Measurements from ENCODE around the gene APBA3. TPM values are rescaled to one million over a fixed set of nuclear protein-coding genes. Genes with fewer than 3 reads are reported as not detected.

The APBA3 gene
- total RNA-seq, 2 experiments from 2014 or later, result 45.8 to 50.0 TPM

- Histone ChIP-seq H3K4me3 (ENCODE audit: low read length) (no peak overlapping the region), H3K36me3 (ENCODE audit: insufficient read depth, low read length) (peaks cover 14% of the 10 kb centered on the region), H3K27me3 (ENCODE audit: control insufficient read depth in 1 of 2, insufficient read depth in 2 of 2, low read length in 2 of 2) (no peaks in the 10 kb centered on the region), H3K9me3 (ENCODE audit: control insufficient read depth in 1 of 2, insufficient read depth in 1 of 2, low read length in 2 of 2) (peaks cover 0 to under 1% of the 10 kb centered on the region in 2 experiments), H3K27ac (ENCODE audit: low read depth in 1 of 2, low read length in 2 of 2) (no peak overlapping the region), H3K4me1 (ENCODE audit: insufficient read depth, low read length) (peaks cover under 1% of the 10 kb centered on the region)
- Mint-ChIP-seq H3K27me3 (no peaks in the 10 kb centered on the region), H3K4me1 (ENCODE audit: low read depth) (no peaks in the 10 kb centered on the region), H3K27ac (no peak overlapping the region), H3K36me3 (ENCODE audit: low read depth) (peaks cover 12% of the 10 kb centered on the region), H3K4me3 (no peak overlapping the region), H3K9me3 (no peaks in the 10 kb centered on the region)
- ChIA-PET CTCF (no interaction called here), POLR2A (no interaction called here)
- TF ChIP-seq CTCF (IDR thresholded peaks at IDR 0.05), result no peak
- intact Hi-C loops (cut with DNase I, micrococcal nuclease), result no loop called here
- DNase-seq (no peak), ATAC-seq (ENCODE audit: poor library complexity) (no peak)
Observed at GRCh38 chr19:3745363-3746045, 16.0 kb downstream of the APBA3 start.

- POLR2A ChIA-PET, result no interaction called here
- no peaks in the 10 kb centered on the region for H3K9me3 ChIP-seq (ENCODE audit: control insufficient read depth in 1 of 2, insufficient read depth in 1 of 2, low read length in 2 of 2)
- no peaks in the 10 kb centered on the region for H3K36me3 ChIP-seq (ENCODE audit: insufficient read depth, low read length)
- H3K27ac ChIP-seq (ENCODE audit: low read depth in 1 of 2, low read length in 2 of 2), result no peak overlapping the region
- peaks cover 14% of the 10 kb centered on the region for H3K4me1 Mint-ChIP-seq (ENCODE audit: low read depth)
- no peak overlapping the region for H3K4me3 ChIP-seq (ENCODE audit: low read length)
- H3K4me1 ChIP-seq (ENCODE audit: insufficient read depth, low read length), result peaks cover 20% of the 10 kb centered on the region
- no peaks in the 10 kb centered on the region for H3K9me3 Mint-ChIP-seq
- no peak for ATAC-seq (ENCODE audit: poor library complexity)
- TF ChIP-seq CTCF (IDR thresholded peaks at IDR 0.05), result no peak
- no peak overlapping the region for H3K27ac Mint-ChIP-seq
- no peak for DNase-seq
- H3K4me3 Mint-ChIP-seq, result no peak overlapping the region
- intact Hi-C loops (cut with DNase I, micrococcal nuclease), result no loop called here
- CTCF ChIA-PET, result no interaction called here
- no peaks in the 10 kb centered on the region for H3K27me3 ChIP-seq (ENCODE audit: control insufficient read depth in 1 of 2, insufficient read depth in 2 of 2, low read length in 2 of 2)
- no peaks in the 10 kb centered on the region for H3K36me3 Mint-ChIP-seq (ENCODE audit: low read depth)
- no peaks in the 10 kb centered on the region for H3K27me3 Mint-ChIP-seq
Observed at GRCh38 chr19:3743486-3743885, 18.0 kb downstream of the APBA3 start.

GRCh38 chr19:3740431-3740830 is 21.1 kb downstream of the APBA3 start:
- Mint-ChIP-seq H3K4me1 (ENCODE audit: low read depth) (peaks cover 20% of the 10 kb centered on the region), H3K27me3 (no peaks in the 10 kb centered on the region), H3K9me3 (no peaks in the 10 kb centered on the region), H3K36me3 (ENCODE audit: low read depth) (peaks cover 17% of the 10 kb centered on the region), H3K27ac (no peak overlapping the region), H3K4me3 (no peak overlapping the region)
- H3K27me3 ChIP-seq (ENCODE audit: control insufficient read depth in 1 of 2, insufficient read depth in 2 of 2, low read length in 2 of 2), result no peaks in the 10 kb centered on the region
- H3K4me3 ChIP-seq (ENCODE audit: low read length), result no peak overlapping the region
- DNase-seq (no peak), ATAC-seq (ENCODE audit: poor library complexity) (no peak)
- H3K4me1 ChIP-seq (ENCODE audit: insufficient read depth, low read length), result peaks cover 24% of the 10 kb centered on the region
- intact Hi-C loops (cut with DNase I, micrococcal nuclease), result no loop called here
- CTCF ChIA-PET, result no interaction called here
- no peaks in the 10 kb centered on the region for H3K9me3 ChIP-seq (ENCODE audit: control insufficient read depth in 1 of 2, insufficient read depth in 1 of 2, low read length in 2 of 2)
- peaks cover 2% of the 10 kb centered on the region for H3K36me3 ChIP-seq (ENCODE audit: insufficient read depth, low read length)
- H3K27ac ChIP-seq (ENCODE audit: low read depth in 1 of 2, low read length in 2 of 2), result no peak overlapping the region
- POLR2A ChIA-PET, result interaction anchor here (0.6 to 1.9 kb wide), 4 partner anchors 19 to 75 kb away, joined by 3 to 27 read pairs (median 4); partner anchors contain the start of gene MRPL54
- TF ChIP-seq CTCF (IDR thresholded peaks at IDR 0.05), result no peak
